ENCODE results near the gene MGP.

MGP gene

GRCh38 chr12:14874882-14875281, 10.8 kb downstream of the MGP start:
- no peak overlapping the region for H3K4me2 ChIP-seq (ENCODE audit: low read length)
- H3K79me2 ChIP-seq (ENCODE audit: insufficient read depth, low read length) = no peaks in the 10 kb centered on the region
- peaks cover 4% of the 10 kb centered on the region for H3K4me1 ChIP-seq (ENCODE audit: insufficient read depth, low read length, severe bottlenecking)
- no peak overlapping the region for H2AFZ ChIP-seq (ENCODE audit: low read length)
- no peaks in the 10 kb centered on the region for H3K36me3 ChIP-seq (ENCODE audit: insufficient read depth, low read length)
- H3K9ac ChIP-seq (ENCODE audit: low read length) = no peak overlapping the region
- H3K9me3 ChIP-seq (ENCODE audit: low read length) = no peaks in the 10 kb centered on the region
- H3K9me2 ChIP-seq (ENCODE audit: low read depth, low read length) = no peaks in the 10 kb centered on the region
- no peak for TF ChIP-seq EZH2 (IDR thresholded peaks at IDR 0.05; ENCODE audit: borderline replicate concordance, low read length)
- H3F3A ChIP-seq (ENCODE audit: insufficient read depth, low read length) = no peaks in the 10 kb centered on the region
- no peak overlapping the region for H3K27ac ChIP-seq (ENCODE audit: low read depth, low read length, poor library complexity, severe bottlenecking)
- H3K4me3 ChIP-seq (ENCODE audit: low read depth, low read length, poor library complexity, severe bottlenecking) = no peak overlapping the region
- H3K27me3 ChIP-seq (ENCODE audit: insufficient read depth, low read length) = no peaks in the 10 kb centered on the region
- H4K20me1 ChIP-seq (ENCODE audit: insufficient read depth, low read length) = no peaks in the 10 kb centered on the region

- no peaks in the 10 kb centered on the region for H4K20me1 ChIP-seq (ENCODE audit: insufficient read depth, low read length)
- H3K9ac ChIP-seq (ENCODE audit: low read length) = no peak overlapping the region
- no peak overlapping the region for H3K4me3 ChIP-seq (ENCODE audit: low read depth, low read length, poor library complexity, severe bottlenecking)
- H3K79me2 ChIP-seq (ENCODE audit: insufficient read depth, low read length) = no peaks in the 10 kb centered on the region
- peaks cover 4% of the 10 kb centered on the region for H3K4me1 ChIP-seq (ENCODE audit: insufficient read depth, low read length, severe bottlenecking)
- H3K27me3 ChIP-seq (ENCODE audit: insufficient read depth, low read length) = no peaks in the 10 kb centered on the region
- H3K9me3 ChIP-seq (ENCODE audit: low read length) = no peaks in the 10 kb centered on the region
- H3K36me3 ChIP-seq (ENCODE audit: insufficient read depth, low read length) = no peaks in the 10 kb centered on the region
- H3K4me2 ChIP-seq (ENCODE audit: low read length) = no peak overlapping the region
- no peak overlapping the region for H2AFZ ChIP-seq (ENCODE audit: low read length)
- H3K27ac ChIP-seq (ENCODE audit: low read depth, low read length, poor library complexity, severe bottlenecking) = no peak overlapping the region
- H3F3A ChIP-seq (ENCODE audit: insufficient read depth, low read length) = no peaks in the 10 kb centered on the region
- no peaks in the 10 kb centered on the region for H3K9me2 ChIP-seq (ENCODE audit: low read depth, low read length)
- TF ChIP-seq, protein P1, sequence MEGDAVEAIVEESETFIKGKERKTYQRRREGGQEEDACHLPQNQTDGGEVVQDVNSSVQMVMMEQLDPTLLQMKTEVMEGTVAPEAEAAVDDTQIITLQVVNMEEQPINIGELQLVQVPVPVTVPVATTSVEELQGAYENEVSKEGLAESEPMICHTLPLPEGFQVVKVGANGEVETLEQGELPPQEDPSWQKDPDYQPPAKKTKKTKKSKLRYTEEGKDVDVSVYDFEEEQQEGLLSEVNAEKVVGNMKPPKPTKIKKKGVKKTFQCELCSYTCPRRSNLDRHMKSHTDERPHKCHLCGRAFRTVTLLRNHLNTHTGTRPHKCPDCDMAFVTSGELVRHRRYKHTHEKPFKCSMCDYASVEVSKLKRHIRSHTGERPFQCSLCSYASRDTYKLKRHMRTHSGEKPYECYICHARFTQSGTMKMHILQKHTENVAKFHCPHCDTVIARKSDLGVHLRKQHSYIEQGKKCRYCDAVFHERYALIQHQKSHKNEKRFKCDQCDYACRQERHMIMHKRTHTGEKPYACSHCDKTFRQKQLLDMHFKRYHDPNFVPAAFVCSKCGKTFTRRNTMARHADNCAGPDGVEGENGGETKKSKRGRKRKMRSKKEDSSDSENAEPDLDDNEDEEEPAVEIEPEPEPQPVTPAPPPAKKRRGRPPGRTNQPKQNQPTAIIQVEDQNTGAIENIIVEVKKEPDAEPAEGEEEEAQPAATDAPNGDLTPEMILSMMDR (IDR thresholded peaks at IDR 0.05; ENCODE audit: low read length) = no peak
- no peak for TF ChIP-seq EZH2 (IDR thresholded peaks at IDR 0.05; ENCODE audit: borderline replicate concordance, low read length)
These were observed 12.0 kb downstream of the MGP start for GRCh38 chr12:14873440-14874185.

DNA sequence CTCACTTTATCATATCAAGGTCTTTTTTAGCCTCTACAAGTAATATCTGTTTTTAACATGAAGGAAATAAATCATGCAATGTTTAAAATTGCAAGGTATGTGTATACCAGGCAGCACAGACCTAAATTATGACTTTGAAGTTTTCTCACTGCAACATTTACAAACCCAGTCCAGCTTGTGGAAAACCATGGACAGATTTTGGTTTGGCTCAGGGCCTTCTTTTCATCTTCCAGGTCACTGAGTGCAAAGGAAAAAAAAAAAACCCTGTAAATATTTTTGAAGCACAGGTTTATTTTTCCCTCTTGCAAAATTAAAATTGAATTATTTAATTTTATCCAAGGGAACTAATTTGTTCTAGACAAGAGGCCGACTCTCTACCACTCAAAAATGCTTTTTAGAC, 13.8 kb downstream of the MGP start:
- no peaks in the 10 kb centered on the region for H3K27me3 ChIP-seq (ENCODE audit: insufficient read depth, low read length)
- H3K9me3 ChIP-seq (ENCODE audit: low read length) = no peaks in the 10 kb centered on the region
- no peak overlapping the region for H3K4me3 ChIP-seq (ENCODE audit: low read depth, low read length, poor library complexity, severe bottlenecking)
- peaks cover 4% of the 10 kb centered on the region for H3K4me1 ChIP-seq (ENCODE audit: insufficient read depth, low read length, severe bottlenecking)
- no peak overlapping the region for H2AFZ ChIP-seq (ENCODE audit: low read length)
- no peaks in the 10 kb centered on the region; the same call in 1 of the 2 replicates for H3K36me3 ChIP-seq (ENCODE audit: insufficient read depth, low read length)
- no peak overlapping the region for H3K9ac ChIP-seq (ENCODE audit: low read length)
- TF ChIP-seq, protein P1 (IDR thresholded peaks at IDR 0.05; ENCODE audit: low read length) = no peak
- TF ChIP-seq EZH2 (IDR thresholded peaks at IDR 0.05; ENCODE audit: borderline replicate concordance, low read length) = no peak
- H3K9me2 ChIP-seq (ENCODE audit: low read depth, low read length) = no peaks in the 10 kb centered on the region
- no peak overlapping the region for H3K27ac ChIP-seq (ENCODE audit: low read depth, low read length, poor library complexity, severe bottlenecking)
- no peaks in the 10 kb centered on the region for H3F3A ChIP-seq (ENCODE audit: insufficient read depth, low read length)
- H3K79me2 ChIP-seq (ENCODE audit: insufficient read depth, low read length) = no peaks in the 10 kb centered on the region
- no peaks in the 10 kb centered on the region for H4K20me1 ChIP-seq (ENCODE audit: insufficient read depth, low read length)
- no peak overlapping the region for H3K4me2 ChIP-seq (ENCODE audit: low read length)

DNA sequence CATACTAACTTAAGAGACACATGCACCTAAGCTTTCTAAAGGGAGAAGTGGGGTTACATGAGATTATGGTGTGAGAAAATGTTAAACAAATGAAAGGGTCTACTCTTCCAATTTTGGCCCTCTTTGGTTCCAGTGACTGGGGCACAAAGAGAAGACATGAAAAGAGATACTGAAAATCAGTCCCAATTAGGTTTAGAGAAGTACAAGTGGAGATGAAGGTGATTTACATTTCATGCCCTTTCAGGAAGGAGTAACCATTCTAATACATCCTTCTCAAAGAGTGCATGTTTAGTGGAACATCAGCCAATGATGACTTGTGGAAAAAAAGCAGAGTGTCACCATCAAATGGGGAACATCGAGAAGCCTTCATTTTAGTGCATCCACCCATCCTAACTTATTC, 14.4 kb downstream of the MGP start:
- H3K79me2 ChIP-seq (ENCODE audit: insufficient read depth, low read length) = no peaks in the 10 kb centered on the region
- H3K9me3 ChIP-seq (ENCODE audit: low read length) = no peaks in the 10 kb centered on the region
- no peaks in the 10 kb centered on the region for H3K27me3 ChIP-seq (ENCODE audit: insufficient read depth, low read length)
- H3K4me1 ChIP-seq (ENCODE audit: insufficient read depth, low read length, severe bottlenecking) = peaks cover 4% of the 10 kb centered on the region
- no peak overlapping the region for H3K9ac ChIP-seq (ENCODE audit: low read length)
- H3K27ac ChIP-seq (ENCODE audit: low read depth, low read length, poor library complexity, severe bottlenecking) = no peak overlapping the region
- H3K4me2 ChIP-seq (ENCODE audit: low read length) = no peak overlapping the region
- no peaks in the 10 kb centered on the region for H3K9me2 ChIP-seq (ENCODE audit: low read depth, low read length)
- H3F3A ChIP-seq (ENCODE audit: insufficient read depth, low read length) = no peaks in the 10 kb centered on the region
- H3K4me3 ChIP-seq (ENCODE audit: low read depth, low read length, poor library complexity, severe bottlenecking) = no peak overlapping the region
- H4K20me1 ChIP-seq (ENCODE audit: insufficient read depth, low read length) = no peaks in the 10 kb centered on the region
- no peak overlapping the region for H2AFZ ChIP-seq (ENCODE audit: low read length)
- H3K36me3 ChIP-seq (ENCODE audit: insufficient read depth, low read length) = no peaks in the 10 kb centered on the region; the same call in 1 of the 2 replicates
- TF ChIP-seq, protein P1 (IDR thresholded peaks at IDR 0.05; ENCODE audit: low read length) = no peak
- no peak for TF ChIP-seq EZH2 (IDR thresholded peaks at IDR 0.05; ENCODE audit: borderline replicate concordance, low read length)
